Loucy (cell line): ENCODE results near the gene MFN2.

Experiments used
- CTCF ChIP-seq: fragments of 200-600 bp; sonication (generic); conservative IDR thresholded peaks from 2 replicates; pipeline ENCODE4 v1.5.1; 2014; ENCODE audit warnings: mild to moderate bottlenecking, antibody characterized with exemption, low read length
- EZH2phosphoT487 ChIP-seq: fragments of 200-600 bp; IDR thresholded peaks from 2 replicates; pipeline ENCODE4 v1.6.1; 2018; ENCODE audit warnings: antibody characterized with exemption, mild to moderate bottlenecking, moderate library complexity, borderline replicate concordance

- TF ChIP-seq CTCF (no peak), EZH2phosphoT487 (no peak)
Measured at GRCh38 chr1:11943619-11944018, 36.6 kb upstream of the MFN2 start.
